ENCODE results near the gene HOXC9. TPM values are rescaled to one million over a fixed set of nuclear protein-coding genes. Genes with fewer than 3 reads are reported as not detected.

The HOXC9 gene
- total and polyA plus RNA-seq, 7 donors = 6.4 to 31.1 (median 11.3) TPM

DNA sequence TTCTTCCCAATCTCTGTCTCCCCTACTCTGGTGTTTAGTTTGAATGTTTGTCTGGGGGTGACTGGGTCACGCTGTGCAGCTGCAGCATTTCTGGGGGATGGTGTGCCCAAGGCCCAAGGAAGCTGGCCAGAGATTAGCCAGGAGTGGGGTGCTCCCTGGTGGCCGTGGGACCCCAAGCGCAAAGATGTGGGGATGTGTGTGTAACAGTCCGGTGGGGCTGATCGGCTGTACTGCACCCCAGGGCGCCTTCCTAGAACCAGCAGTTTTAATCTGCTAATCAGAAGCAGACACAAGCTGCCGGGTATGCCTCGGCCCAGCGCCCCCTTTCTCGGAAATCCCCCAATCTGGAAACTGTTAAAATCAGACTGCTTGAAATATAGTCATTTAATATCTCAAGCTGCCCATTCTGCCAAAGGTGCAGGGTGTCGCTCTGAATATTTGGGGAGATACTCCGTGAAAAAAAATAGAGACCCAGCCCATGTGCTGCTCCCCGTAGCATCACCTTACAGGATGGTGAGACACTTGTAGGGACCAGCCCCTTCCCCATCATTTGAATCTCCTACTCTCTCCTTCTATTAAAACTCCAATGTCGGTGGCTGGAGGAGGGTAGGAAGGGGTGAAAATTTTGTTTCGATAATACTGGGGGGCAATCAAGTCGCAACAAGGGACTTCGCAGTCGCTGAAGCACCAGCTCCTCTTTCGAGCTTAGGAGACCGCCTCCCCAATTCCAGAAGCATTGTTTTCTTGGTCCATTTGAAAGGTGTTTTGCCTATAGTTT lies 4.3 kb downstream of the HOXC9 start:
- Histone ChIP-seq H3K27ac (peak overlapping the region; percentile 95), H3K9me3 (no peaks in the 10 kb centered on the region), H3K36me3 (ENCODE audit: insufficient read depth in 1 of 2, low read depth in 1 of 2) (no peaks in the 10 kb centered on the region), H3K4me3 (peak overlapping the region; percentile 78), H3K4me1 (peaks cover 19% of the 10 kb centered on the region), H3K27me3 (ENCODE audit: insufficient read depth in 3 of 3, low read length in 2 of 3) (no peaks in the 10 kb centered on the region)
- TF ChIP-seq, protein P1, sequence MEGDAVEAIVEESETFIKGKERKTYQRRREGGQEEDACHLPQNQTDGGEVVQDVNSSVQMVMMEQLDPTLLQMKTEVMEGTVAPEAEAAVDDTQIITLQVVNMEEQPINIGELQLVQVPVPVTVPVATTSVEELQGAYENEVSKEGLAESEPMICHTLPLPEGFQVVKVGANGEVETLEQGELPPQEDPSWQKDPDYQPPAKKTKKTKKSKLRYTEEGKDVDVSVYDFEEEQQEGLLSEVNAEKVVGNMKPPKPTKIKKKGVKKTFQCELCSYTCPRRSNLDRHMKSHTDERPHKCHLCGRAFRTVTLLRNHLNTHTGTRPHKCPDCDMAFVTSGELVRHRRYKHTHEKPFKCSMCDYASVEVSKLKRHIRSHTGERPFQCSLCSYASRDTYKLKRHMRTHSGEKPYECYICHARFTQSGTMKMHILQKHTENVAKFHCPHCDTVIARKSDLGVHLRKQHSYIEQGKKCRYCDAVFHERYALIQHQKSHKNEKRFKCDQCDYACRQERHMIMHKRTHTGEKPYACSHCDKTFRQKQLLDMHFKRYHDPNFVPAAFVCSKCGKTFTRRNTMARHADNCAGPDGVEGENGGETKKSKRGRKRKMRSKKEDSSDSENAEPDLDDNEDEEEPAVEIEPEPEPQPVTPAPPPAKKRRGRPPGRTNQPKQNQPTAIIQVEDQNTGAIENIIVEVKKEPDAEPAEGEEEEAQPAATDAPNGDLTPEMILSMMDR (IDR thresholded peaks at IDR 0.05) = no peak
- DNase-seq = peak in 1 of 2 donors; percentile 46
- intact Hi-C loops (cut with DNase I) = loop anchor here in 1 of 2 donors (5.0 kb wide), 1 partner anchor 273 kb away; no protein-coding TSS in a partner anchor
- 53 to 63% (median 54%) methylated on average over 20 of the region's 20 CpGs for WGBS, 3 donors
- ATAC-seq = no peak

DNA sequence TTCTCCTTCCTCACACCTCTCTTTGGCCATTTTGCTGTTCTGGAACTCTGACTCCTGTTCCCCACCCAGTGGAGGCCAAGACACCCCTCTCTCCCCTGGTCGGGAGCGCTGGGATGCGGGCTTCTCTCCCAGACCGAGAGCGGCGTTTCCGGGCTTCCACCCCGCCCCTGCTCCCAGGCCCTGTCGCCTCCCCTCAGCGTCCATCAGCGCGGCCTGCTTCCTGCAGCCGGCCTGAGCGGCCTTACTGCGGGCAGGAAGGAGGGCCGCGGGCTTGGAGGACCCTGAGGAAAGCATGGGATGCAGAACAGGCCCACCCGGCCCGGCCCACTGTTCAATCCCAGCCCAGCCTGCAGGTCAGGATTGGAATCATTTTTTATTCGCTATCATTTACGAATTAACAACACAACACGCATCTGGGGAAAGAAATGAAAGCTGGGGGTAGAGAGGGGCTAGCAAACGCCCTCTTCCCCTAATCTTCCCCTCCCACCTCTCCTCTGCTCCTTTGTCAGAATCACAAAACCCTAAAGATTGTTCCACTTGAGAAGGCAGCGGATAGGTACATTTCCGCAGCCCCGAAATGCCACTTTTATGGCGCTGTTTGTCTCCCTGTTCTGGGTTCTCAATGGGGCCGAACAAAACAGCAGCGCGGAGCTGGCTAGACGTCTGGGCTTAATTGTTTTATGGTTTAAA lies 5.0 kb downstream of the HOXC9 start:
- H3K4me3 ChIP-seq = peak overlapping the region; percentile 78
- TF ChIP-seq, protein P1 (IDR thresholded peaks at IDR 0.05) = no peak
- WGBS, 3 donors = 44 to 55% (median 49%) methylated on average over 31 of the region's 31 CpGs
- no peaks in the 10 kb centered on the region for H3K9me3 ChIP-seq
- no peak for ATAC-seq
- H3K4me1 ChIP-seq = peaks cover 19% of the 10 kb centered on the region
- H3K27me3 ChIP-seq (ENCODE audit: insufficient read depth in 3 of 3, low read length in 2 of 3) = no peaks in the 10 kb centered on the region
- peak overlapping the region; percentile 95 for H3K27ac ChIP-seq
- intact Hi-C loops (cut with DNase I) = loop anchor here in 1 of 2 donors (5.0 kb wide), 2 partner anchors 192 to 272 kb away; no protein-coding TSS in a partner anchor
- no peaks in the 10 kb centered on the region for H3K36me3 ChIP-seq (ENCODE audit: insufficient read depth in 1 of 2, low read depth in 1 of 2)
- peak in 1 of 2 donors; percentile 78 for DNase-seq

DNA sequence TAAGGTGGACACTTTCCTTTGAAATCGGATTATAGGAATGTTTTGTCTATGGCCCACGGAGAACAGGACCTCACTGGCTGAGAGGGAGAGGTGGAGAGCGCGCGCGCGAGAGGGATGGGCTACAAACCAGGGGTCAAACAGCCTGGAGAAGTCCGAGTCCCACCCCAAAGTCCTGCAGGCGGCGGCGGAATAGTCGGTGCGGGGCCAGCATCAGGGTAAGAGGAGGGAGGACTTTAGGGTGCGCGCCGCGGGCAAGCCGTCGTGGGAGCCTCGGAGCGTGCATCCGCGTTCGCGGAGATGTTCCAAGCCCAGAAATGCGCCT lies 5.5 kb downstream of the HOXC9 start:
- intact Hi-C loops (cut with DNase I) = loop anchor here in 1 of 2 donors (5.0 kb wide), 1 partner anchor 192 kb away; no protein-coding TSS in a partner anchor
- ATAC-seq (no peak), DNase-seq (peak in 1 of 2 donors; percentile 64)
- H3K27me3 ChIP-seq (ENCODE audit: insufficient read depth in 3 of 3, low read length in 2 of 3) = no peaks in the 10 kb centered on the region
- H3K27ac ChIP-seq = peak overlapping the region; percentile 95
- TF ChIP-seq, protein P1 (IDR thresholded peaks at IDR 0.05) = no peak
- H3K36me3 ChIP-seq (ENCODE audit: insufficient read depth in 1 of 2, low read depth in 1 of 2) = no peaks in the 10 kb centered on the region
- no peaks in the 10 kb centered on the region for H3K9me3 ChIP-seq
- H3K4me1 ChIP-seq = peaks cover 22% of the 10 kb centered on the region
- peak overlapping the region; percentile 78 for H3K4me3 ChIP-seq
- 25 to 32% (median 26%) methylated on average over 26 of the region's 26 CpGs for WGBS, 3 donors

DNA sequence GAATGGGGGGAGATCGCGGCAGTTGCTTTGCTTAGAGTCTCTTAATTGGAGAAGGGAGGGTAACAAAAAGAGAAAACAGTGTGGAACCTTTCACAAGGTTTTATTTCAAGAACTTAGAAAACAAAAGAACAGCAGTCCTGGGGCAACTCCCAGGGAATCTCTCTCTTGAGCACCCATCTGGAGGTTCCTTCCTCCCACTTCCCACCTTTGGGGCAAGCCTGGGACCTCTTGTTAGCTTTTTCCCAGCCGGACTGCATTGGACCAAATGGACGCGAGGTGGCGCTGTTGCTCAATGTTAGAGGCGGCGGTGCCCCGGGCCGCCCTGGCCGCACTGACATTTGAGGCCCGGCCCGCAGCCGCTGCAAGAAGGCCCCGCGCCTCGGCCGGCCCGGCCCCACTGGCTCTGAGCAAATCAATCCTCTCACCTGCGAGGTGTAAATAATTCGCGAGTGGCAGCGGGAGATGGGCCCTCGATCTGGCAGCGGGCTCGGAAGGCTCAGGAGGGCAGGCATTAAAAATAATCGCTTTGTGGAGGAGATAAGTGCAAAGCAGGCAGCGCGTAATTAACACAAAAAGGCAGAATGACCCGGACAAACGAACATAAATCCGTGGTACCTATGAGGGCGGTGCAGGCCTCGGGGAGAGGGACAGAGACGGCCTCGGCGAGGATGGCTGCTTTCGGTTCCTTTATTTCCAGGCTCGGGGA lies 6.0 kb downstream of the HOXC9 start:
- Histone ChIP-seq H3K9me3 (no peaks in the 10 kb centered on the region), H3K4me1 (peaks cover 24% of the 10 kb centered on the region), H3K27ac (peak overlapping the region; percentile 95), H3K4me3 (peak overlapping the region; percentile 78), H3K27me3 (ENCODE audit: insufficient read depth in 3 of 3, low read length in 2 of 3) (no peaks in the 10 kb centered on the region), H3K36me3 (ENCODE audit: insufficient read depth in 1 of 2, low read depth in 1 of 2) (no peaks in the 10 kb centered on the region)
- WGBS, 3 donors = 4 to 10% (median 7%) methylated on average over 39 of the region's 39 CpGs
- ATAC-seq = peak; percentile 80 to 88 (median 83)
- peak; percentile 90 to 95 for DNase-seq
- intact Hi-C loops (cut with DNase I) = loop anchor here (1.0 to 5.0 kb wide), 4 partner anchors 14 to 195 kb away; no protein-coding TSS in a partner anchor
- TF ChIP-seq, protein P1 (IDR thresholded peaks at IDR 0.05) = peak; percentile 95

Measured in psoas muscle (tissue), 8 donors.